ENCODE results near the gene S1PR1.
"Not testable (repeated sequence)": the region's sequence is repeated elsewhere in the genome, so short reads cannot be mapped to it uniquely, and the experiment has no call there.

S1PR1 gene

GRCh38 chr1:101205457-101205856 is 31.4 kb upstream of the S1PR1 start:
- DNase-seq (ENCODE audit: low read depth), result no peak
- TF ChIP-seq CTCF (conservative IDR thresholded peaks at IDR 0.05; ENCODE audit: low read depth, low read length), result no peak
- H3K4me3 ChIP-seq (ENCODE audit: low read depth, low read length), result no peak overlapping the region

- not testable (repeated sequence) for H3K4me3 ChIP-seq (ENCODE audit: low read depth, low read length); DNase-seq (ENCODE audit: low read depth)
Observed at GRCh38 chr1:101206139-101206538, 30.7 kb upstream of the S1PR1 start.

GRCh38 chr1:101207271-101207670 is 29.5 kb upstream of the S1PR1 start:
- DNase-seq (ENCODE audit: low read depth); H3K4me3 ChIP-seq (ENCODE audit: low read depth, low read length): not testable (repeated sequence)

- no peak overlapping the region for H3K4me3 ChIP-seq (ENCODE audit: low read depth, low read length)
- DNase-seq (ENCODE audit: low read depth), result no peak
- TF ChIP-seq CTCF (conservative IDR thresholded peaks at IDR 0.05; ENCODE audit: low read depth, low read length), result no peak
Observed at GRCh38 chr1:101207891-101208290, 28.9 kb upstream of the S1PR1 start.

GRCh38 chr1:101215363-101216011 is 21.3 kb upstream of the S1PR1 start:
- no peak overlapping the region for H3K4me3 ChIP-seq (ENCODE audit: low read depth, low read length)
- no peak for TF ChIP-seq CTCF (conservative IDR thresholded peaks at IDR 0.05; ENCODE audit: low read depth, low read length)

GRCh38 chr1:101216623-101217022 is 20.2 kb upstream of the S1PR1 start:
- no peak overlapping the region for H3K4me3 ChIP-seq (ENCODE audit: low read depth, low read length)
- no peak for DNase-seq (ENCODE audit: low read depth)
- no peak for TF ChIP-seq CTCF (conservative IDR thresholded peaks at IDR 0.05; ENCODE audit: low read depth, low read length)

More at GRCh38 chr1:101215363-101216011, 21.3 kb upstream of the S1PR1 start:
- no peak for DNase-seq (ENCODE audit: low read depth)

GRCh38 chr1:101217148-101217547 is 19.7 kb upstream of the S1PR1 start:
- TF ChIP-seq CTCF (conservative IDR thresholded peaks at IDR 0.05; ENCODE audit: low read depth, low read length), result no peak
- DNase-seq (ENCODE audit: low read depth), result no peak
- H3K4me3 ChIP-seq (ENCODE audit: low read depth, low read length), result no peak overlapping the region

GRCh38 chr1:101218968-101219367 is 17.9 kb upstream of the S1PR1 start:
- not testable (repeated sequence) for DNase-seq (ENCODE audit: low read depth); H3K4me3 ChIP-seq (ENCODE audit: low read depth, low read length)
